ENCODE measurements around the gene SLC16A7. TPM values are rescaled to one million over a fixed set of nuclear protein-coding genes. Genes with fewer than 3 reads are reported as not detected.

SLC16A7 gene
- total and polyA plus RNA-seq, 10 of the 15 experiments (the other 5 are each of a cell fraction or from before 2014, with no cell fraction given) = 1.5 to 12.9 (median 6.7) TPM

DNA sequence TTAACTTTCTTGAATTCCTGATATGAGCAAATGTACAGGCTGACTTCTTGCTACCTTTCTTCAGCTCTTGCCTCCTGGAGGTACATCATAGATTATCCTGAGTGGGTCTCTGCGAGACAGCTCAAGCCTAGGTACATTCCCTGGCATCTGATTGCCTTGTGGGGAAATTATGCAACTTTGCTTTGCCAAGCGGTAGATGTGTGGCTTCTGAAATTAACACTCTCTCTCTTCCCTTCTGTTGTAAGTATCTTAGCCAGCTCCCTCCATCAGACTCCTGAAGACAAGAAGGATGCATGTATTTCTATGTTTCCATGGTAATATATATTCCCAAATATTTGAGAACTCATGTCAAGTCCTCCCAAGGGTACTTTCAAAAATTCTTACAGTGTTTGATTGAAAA lies 16.2 kb upstream of the SLC16A7 start (continued):
- no peak for TF ChIP-seq SUPT20H (IDR thresholded peaks at IDR 0.05; ENCODE audit: borderline replicate concordance, control insufficient read depth, low read depth, low read length)

DNA sequence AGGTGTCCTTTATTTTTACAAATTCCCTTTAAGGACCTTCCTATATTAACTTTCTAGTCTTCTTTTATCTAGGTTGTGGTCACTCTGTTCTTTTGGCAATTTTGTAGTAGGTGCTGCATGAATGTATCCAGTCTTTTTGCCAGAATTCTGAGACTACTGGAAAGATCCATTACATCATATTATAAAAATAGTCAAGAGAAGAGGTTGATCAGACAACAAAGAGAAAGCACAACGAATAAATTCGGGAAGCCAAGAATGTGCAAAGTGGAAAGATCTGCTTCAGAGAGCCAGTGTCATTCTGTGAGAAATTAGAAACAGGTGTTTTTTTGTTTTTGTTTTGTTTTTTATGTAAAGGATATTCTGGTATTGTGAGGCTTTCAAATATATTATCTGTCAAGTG lies 15.8 kb upstream of the SLC16A7 start:
- no peak for FAIRE-seq
- BruUV-seq (replicated peaks) = no TSS peak

More for the DNA sequence above, 15.8 kb upstream of the SLC16A7 start:
- no peak overlapping the region for H3K27ac ChIP-seq (ENCODE audit: control insufficient read depth, insufficient read depth)
- DNase-seq (ENCODE audit: low read depth, low spot score) = no peak
- no peaks in the 10 kb centered on the region for H3K9me3 ChIP-seq (replicated peaks; ENCODE audit: control insufficient read depth, insufficient read depth, low read length)
- SMC1A ChIA-PET (ENCODE audit: uncharacterized antibody, unreplicated experiment) = no interaction called here
- no peak overlapping the region for H3K4me2 ChIP-seq (ENCODE audit: control insufficient read depth, insufficient read depth)
- H3K79me2 ChIP-seq (ENCODE audit: control insufficient read depth, insufficient read depth, low read length) = no peaks in the 10 kb centered on the region
- CTCF ChIA-PET = no interaction called here
- ATAC-seq = no peak
- H2AFZ ChIP-seq (ENCODE audit: control insufficient read depth, low read depth, low read length) = no peak overlapping the region
- 25% methylated on average over 2 of the region's 2 CpGs for WGBS (ENCODE audit: insufficient coverage, insufficient replicate concordance, low lambda C conversion rate, missing lambda C conversion rate)
- POLR2A ChIA-PET = interaction anchor here (0.6 kb wide), 1 partner anchor 245 kb away, joined by 4 read pairs; no protein-coding TSS in a partner anchor
- no peaks in the 10 kb centered on the region for H4K20me1 ChIP-seq (ENCODE audit: control insufficient read depth, insufficient read depth)
- H3K4me1 ChIP-seq (ENCODE audit: control insufficient read depth, insufficient read depth, low read length) = no peaks in the 10 kb centered on the region
- RAD21 ChIA-PET (ENCODE audit: unreplicated experiment) = no interaction called here
- H3K27me3 ChIP-seq (replicated peaks in 1 of 2; ENCODE audit: control insufficient read depth in 2 of 2, insufficient read depth in 2 of 2, low read length in 1 of 2) = no peaks in the 10 kb centered on the region
- no peak for TF ChIP-seq MEF2A (IDR thresholded peaks at IDR 0.05; ENCODE audit: insufficient read depth, low read depth, low read length)
- TF ChIP-seq, protein P1, sequence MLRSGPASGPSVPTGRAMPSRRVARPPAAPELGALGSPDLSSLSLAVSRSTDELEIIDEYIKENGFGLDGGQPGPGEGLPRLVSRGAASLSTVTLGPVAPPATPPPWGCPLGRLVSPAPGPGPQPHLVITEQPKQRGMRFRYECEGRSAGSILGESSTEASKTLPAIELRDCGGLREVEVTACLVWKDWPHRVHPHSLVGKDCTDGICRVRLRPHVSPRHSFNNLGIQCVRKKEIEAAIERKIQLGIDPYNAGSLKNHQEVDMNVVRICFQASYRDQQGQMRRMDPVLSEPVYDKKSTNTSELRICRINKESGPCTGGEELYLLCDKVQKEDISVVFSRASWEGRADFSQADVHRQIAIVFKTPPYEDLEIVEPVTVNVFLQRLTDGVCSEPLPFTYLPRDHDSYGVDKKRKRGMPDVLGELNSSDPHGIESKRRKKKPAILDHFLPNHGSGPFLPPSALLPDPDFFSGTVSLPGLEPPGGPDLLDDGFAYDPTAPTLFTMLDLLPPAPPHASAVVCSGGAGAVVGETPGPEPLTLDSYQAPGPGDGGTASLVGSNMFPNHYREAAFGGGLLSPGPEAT (IDR thresholded peaks at IDR 0.05; ENCODE audit: low read depth) = no peak
- TF ChIP-seq, protein P2, sequence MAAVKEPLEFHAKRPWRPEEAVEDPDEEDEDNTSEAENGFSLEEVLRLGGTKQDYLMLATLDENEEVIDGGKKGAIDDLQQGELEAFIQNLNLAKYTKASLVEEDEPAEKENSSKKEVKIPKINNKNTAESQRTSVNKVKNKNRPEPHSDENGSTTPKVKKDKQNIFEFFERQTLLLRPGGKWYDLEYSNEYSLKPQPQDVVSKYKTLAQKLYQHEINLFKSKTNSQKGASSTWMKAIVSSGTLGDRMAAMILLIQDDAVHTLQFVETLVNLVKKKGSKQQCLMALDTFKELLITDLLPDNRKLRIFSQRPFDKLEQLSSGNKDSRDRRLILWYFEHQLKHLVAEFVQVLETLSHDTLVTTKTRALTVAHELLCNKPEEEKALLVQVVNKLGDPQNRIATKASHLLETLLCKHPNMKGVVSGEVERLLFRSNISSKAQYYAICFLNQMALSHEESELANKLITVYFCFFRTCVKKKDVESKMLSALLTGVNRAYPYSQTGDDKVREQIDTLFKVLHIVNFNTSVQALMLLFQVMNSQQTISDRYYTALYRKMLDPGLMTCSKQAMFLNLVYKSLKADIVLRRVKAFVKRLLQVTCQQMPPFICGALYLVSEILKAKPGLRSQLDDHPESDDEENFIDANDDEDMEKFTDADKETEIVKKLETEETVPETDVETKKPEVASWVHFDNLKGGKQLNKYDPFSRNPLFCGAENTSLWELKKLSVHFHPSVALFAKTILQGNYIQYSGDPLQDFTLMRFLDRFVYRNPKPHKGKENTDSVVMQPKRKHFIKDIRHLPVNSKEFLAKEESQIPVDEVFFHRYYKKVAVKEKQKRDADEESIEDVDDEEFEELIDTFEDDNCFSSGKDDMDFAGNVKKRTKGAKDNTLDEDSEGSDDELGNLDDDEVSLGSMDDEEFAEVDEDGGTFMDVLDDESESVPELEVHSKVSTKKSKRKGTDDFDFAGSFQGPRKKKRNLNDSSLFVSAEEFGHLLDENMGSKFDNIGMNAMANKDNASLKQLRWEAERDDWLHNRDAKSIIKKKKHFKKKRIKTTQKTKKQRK (IDR thresholded peaks at IDR 0.05; ENCODE audit: low read depth, low read length) = no peak
- TF ChIP-seq TCF12 (IDR thresholded peaks at IDR 0.05; ENCODE audit: low read depth, low read length) = no peak
- TF ChIP-seq NR2F1 (conservative IDR thresholded peaks at IDR 0.05) = no peak
- no peak for TF ChIP-seq EZH2 (IDR thresholded peaks at IDR 0.05; ENCODE audit: borderline replicate concordance, control insufficient read depth, low read depth, low read length)
- no peak overlapping the region for H3K9ac ChIP-seq (ENCODE audit: control insufficient read depth, insufficient read depth, low read length)
- no peaks in the 10 kb centered on the region for H3K36me3 ChIP-seq (ENCODE audit: control insufficient read depth in 2 of 2, insufficient read depth in 2 of 2, low read length in 1 of 2)
- H3K4me3 ChIP-seq = no peak overlapping the region
- in situ Hi-C loops (cut with MboI) (no loop called here), intact Hi-C loops (cut with micrococcal nuclease; ENCODE audit: unreplicated experiment) (no loop called here)
